Loucy (cell line): ENCODE data around the gene RNF157.
"Not testable (repeated sequence)": the region's sequence is repeated elsewhere in the genome, so short reads cannot be mapped to it uniquely, and the experiment has no call there.

Experiments
- H2AFZ ChIP-seq: fragments of 200-600 bp; sonication (generic); 2 replicates; pipeline ENCODE4 v1.6.0; 2016; ENCODE audit warnings: antibody characterized with exemption, mild to moderate bottlenecking, low read length, moderate library complexity
- H3F3A ChIP-seq: fragments of 200-600 bp; 2 replicates; pipeline ENCODE4 v1.6.0; 2016; ENCODE audit warnings: antibody characterized with exemption, low read depth, mild to moderate bottlenecking
- H3K27me3 ChIP-seq: fragments of 200-600 bp; sonication (generic); 2 replicates; pipeline ENCODE4 v1.6.1; 2014; ENCODE audit warnings: low read length, mild to moderate bottlenecking; ENCODE audit not compliant: insufficient read depth, poor library complexity, severe bottlenecking
- H3K36me3 ChIP-seq: fragments of 200-600 bp; sonication (generic); 2 replicates; pipeline ENCODE4 v1.6.1; 2016; ENCODE audit warnings: low read length; ENCODE audit not compliant: insufficient read depth
- H3K4me1 ChIP-seq: fragments of 200-600 bp; sonication (generic); 2 replicates; pipeline ENCODE4 v1.5.1; 2014; ENCODE audit warnings: low read length, mild to moderate bottlenecking; ENCODE audit not compliant: insufficient read depth, poor library complexity, severe bottlenecking
- H3K4me2 ChIP-seq: fragments of 200-600 bp; sonication (generic); 2 replicates; pipeline ENCODE4 v1.6.0; 2014; ENCODE audit warnings: antibody characterized with exemption, low read length, low read depth, mild to moderate bottlenecking; ENCODE audit not compliant: poor library complexity, severe bottlenecking
- H3K4me3 ChIP-seq: fragments of 200-600 bp; sonication (generic); 2 replicates; pipeline ENCODE4 v1.5.1; 2014; ENCODE audit warnings: low read length, mild to moderate bottlenecking, mixed read lengths; ENCODE audit not compliant: poor library complexity, severe bottlenecking
- H3K79me2 ChIP-seq: fragments of 200-600 bp; sonication (generic); 2 replicates; pipeline ENCODE4 v1.6.1; 2014; ENCODE audit warnings: low read length; ENCODE audit not compliant: insufficient read depth
- H3K9ac ChIP-seq: fragments of 200-600 bp; sonication (generic); 2 replicates; pipeline ENCODE4 v1.6.0; 2014; ENCODE audit warnings: mild to moderate bottlenecking, low read depth, low read length, moderate library complexity; ENCODE audit not compliant: poor library complexity, severe bottlenecking
- H3K9me2 ChIP-seq: fragments of 200-600 bp; sonication (generic); replicated peaks from 2 replicates; pipeline ENCODE4 v1.6.1; 2016; ENCODE audit warnings: low read depth, low read length, mixed read lengths
- H3K9me3 ChIP-seq: fragments of 200-600 bp; sonication (generic); 2 replicates; pipeline ENCODE4 v1.6.1; 2014; ENCODE audit warnings: mild to moderate bottlenecking, antibody characterized with exemption, low read length, low read depth; ENCODE audit not compliant: insufficient read depth
- H4K20me1 ChIP-seq: fragments of 200-600 bp; sonication (generic); 2 replicates; pipeline ENCODE4 v1.6.0; 2014; ENCODE audit warnings: antibody characterized with exemption, low read length, mild to moderate bottlenecking; ENCODE audit not compliant: insufficient read depth, poor library complexity, severe bottlenecking
- EZH2phosphoT487 ChIP-seq: fragments of 200-600 bp; IDR thresholded peaks from 2 replicates; pipeline ENCODE4 v1.6.1; 2018; ENCODE audit warnings: antibody characterized with exemption, mild to moderate bottlenecking, moderate library complexity, borderline replicate concordance
- TF ChIP-seq, protein P1 (sequence below): fragments of 200-600 bp; sonication (generic); conservative IDR thresholded peaks from 2 replicates; pipeline ENCODE4 v1.5.1; 2014; ENCODE audit warnings: mild to moderate bottlenecking, antibody characterized with exemption, low read length

The RNF157 gene

DNA sequence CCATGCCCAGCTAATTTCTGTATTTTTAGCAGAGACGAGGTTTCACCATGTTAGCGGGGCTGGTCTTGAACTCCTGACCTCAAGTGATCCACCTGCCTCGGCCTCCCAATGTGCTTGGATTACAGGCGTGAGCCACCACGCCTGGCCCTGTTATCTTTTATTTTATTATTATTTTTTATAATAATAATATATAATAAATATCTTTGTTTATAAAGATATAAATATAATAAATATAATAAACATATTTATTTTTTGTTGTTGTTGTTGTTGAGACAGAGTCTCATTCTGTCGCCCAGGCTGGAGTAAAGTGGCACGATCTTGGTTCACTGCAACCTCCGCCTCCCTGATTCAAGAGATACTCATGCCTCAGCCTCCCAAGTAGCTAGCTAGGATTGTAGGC is 7.0 kb upstream of the RNF157 start:
- Histone ChIP-seq H3K9me2 (no peaks in the 10 kb centered on the region), H3F3A (no peaks in the 10 kb centered on the region), H3K27me3 (peaks cover 2% of the 10 kb centered on the region), H3K9me3 (no peaks in the 10 kb centered on the region), H3K79me2 (no peaks in the 10 kb centered on the region), H3K36me3 (no peaks in the 10 kb centered on the region), H3K9ac (no peak overlapping the region), H3K4me1 (peaks cover 5% of the 10 kb centered on the region), H3K4me3 (no peak overlapping the region), H4K20me1 (no peaks in the 10 kb centered on the region), H2AFZ (no peak overlapping the region), H3K4me2 (no peak overlapping the region)
- TF ChIP-seq EZH2phosphoT487, result no peak
- TF ChIP-seq, protein P1, sequence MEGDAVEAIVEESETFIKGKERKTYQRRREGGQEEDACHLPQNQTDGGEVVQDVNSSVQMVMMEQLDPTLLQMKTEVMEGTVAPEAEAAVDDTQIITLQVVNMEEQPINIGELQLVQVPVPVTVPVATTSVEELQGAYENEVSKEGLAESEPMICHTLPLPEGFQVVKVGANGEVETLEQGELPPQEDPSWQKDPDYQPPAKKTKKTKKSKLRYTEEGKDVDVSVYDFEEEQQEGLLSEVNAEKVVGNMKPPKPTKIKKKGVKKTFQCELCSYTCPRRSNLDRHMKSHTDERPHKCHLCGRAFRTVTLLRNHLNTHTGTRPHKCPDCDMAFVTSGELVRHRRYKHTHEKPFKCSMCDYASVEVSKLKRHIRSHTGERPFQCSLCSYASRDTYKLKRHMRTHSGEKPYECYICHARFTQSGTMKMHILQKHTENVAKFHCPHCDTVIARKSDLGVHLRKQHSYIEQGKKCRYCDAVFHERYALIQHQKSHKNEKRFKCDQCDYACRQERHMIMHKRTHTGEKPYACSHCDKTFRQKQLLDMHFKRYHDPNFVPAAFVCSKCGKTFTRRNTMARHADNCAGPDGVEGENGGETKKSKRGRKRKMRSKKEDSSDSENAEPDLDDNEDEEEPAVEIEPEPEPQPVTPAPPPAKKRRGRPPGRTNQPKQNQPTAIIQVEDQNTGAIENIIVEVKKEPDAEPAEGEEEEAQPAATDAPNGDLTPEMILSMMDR, result no peak

DNA sequence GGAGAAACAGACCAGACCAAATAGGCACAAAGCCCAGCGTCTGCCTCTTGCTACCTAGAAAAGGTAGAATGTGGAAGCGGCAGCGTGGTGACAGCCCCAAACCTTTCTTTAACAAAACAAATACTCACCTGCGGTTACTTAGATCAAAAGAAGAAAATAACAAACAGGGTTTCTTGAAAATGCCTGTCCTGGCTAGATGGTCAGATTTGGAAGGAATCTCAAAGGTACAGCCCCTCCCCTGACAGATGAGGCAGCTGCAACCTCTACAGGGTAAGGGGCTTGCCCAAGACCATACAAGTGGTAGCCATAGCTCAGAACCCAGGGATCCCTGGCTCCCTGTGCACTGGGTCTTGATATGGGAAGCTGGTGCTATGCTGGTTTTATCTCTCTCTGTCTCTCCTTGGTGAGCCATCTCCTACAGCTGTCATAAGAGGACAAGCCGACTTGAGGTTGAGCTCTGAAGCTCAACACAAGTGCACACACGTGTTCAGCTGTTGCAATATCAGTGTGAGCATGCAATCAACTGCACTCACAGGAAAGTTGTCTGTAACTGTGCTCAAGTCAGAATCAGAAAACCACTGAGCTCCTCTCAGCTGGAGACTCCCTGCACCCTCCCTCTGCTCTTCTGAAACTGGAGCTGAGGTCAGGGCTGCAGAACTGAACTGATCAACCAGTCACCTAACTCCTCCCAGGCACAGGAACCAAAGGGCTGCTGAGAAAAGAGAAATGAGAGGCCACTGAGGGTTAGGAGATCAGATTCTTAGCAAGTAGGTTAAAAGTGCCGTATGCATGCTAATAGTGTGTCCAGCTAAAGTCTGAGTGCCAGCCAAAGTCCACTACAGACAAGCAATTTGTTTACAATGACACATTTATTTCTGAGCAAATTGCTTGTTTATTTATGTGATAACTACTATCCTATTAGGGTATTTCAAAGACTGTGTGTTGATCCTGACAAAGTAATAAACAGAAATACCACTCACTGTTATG is 6.1 kb upstream of the RNF157 start:
- Histone ChIP-seq H3K27me3 (peaks cover 12% of the 10 kb centered on the region), H4K20me1 (no peaks in the 10 kb centered on the region), H3K4me3 (no peak overlapping the region), H3K9me2 (no peaks in the 10 kb centered on the region), H3K9me3 (no peaks in the 10 kb centered on the region), H3K79me2 (no peaks in the 10 kb centered on the region), H3K9ac (no peak overlapping the region), H3K4me1 (no peaks in the 10 kb centered on the region), H3K36me3 (no peaks in the 10 kb centered on the region), H3K4me2 (no peak overlapping the region), H3F3A (no peaks in the 10 kb centered on the region), H2AFZ (peak overlapping the region; percentile 16; the same call in 1 of the 2 replicates)
- no peak for TF ChIP-seq EZH2phosphoT487
- TF ChIP-seq, protein P1, result no peak

- not testable (repeated sequence) for H3K79me2 ChIP-seq, H3K9ac ChIP-seq, H3K36me3 ChIP-seq, H3K4me3 ChIP-seq, H3F3A ChIP-seq, H4K20me1 ChIP-seq, H3K4me2 ChIP-seq, H3K9me3 ChIP-seq, H3K4me1 ChIP-seq, H3K9me2 ChIP-seq, H2AFZ ChIP-seq
- H3K27me3 ChIP-seq, result peaks cover 20% of the 10 kb centered on the region
Measured at GRCh38 chr17:76244721-76245120, 4.4 kb upstream of the RNF157 start.
